Iris pigment epithelial cell (primary cell): ENCODE measurements around the gene LDOC1.
"Not testable (repeated sequence)": the region's sequence is repeated elsewhere in the genome, so short reads cannot be mapped to it uniquely, and the experiment has no call there.

Experiments used
- DNase-seq: peaks from one replicate; pipeline ENCODE4 v3.0.0-alpha.2; 2011; ENCODE audit warnings: low read depth

LDOC1 gene

DNA sequence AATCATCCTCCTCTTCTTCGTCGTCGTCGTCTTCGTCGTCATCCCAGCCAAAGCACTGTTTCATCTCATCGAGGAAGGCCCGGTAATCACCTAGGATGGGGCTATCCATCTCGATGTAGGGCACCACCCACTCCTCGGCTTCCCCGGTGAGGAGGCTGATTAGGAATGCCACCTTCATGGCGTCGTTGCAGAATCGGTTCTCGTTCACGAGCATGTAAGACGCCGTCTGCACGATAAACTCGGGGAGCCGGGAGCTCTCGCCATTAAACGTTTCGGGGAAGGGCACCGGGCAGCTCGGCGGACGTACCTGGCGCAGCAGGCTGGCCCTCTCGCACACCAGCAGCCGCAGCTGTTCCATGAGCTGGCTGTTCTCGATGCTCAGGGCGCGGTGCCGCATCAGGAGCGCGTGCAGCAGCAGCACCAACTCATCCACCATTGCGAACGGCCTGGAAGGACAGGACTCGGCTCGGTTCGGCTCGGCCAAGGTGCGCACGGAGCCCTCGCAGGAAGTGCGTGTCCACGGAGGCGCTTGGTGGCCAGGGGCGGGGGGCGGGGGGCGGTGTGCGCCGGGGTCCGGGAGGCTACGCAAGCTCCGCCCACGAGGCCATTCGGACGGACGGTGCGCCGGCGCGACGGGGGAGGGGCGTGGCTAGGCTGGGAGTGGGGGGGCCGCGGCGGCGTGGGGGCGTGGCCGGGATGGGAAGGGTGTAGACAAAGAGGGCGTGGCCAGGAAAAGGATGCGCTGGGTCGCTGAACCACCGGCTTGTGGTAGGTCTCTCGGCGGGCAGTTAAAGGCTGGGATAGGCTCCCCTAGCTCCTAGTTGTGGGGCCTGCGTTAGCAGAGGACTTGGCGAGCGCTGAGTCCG lies at the start of gene LDOC1:
Gene LDOC1, minus strand, starts transcription at position 544 of the 866 bp plus-strand sequence. Its CDS starts 108 bp downstream, at position 436.
- peak; percentile 76 for DNase-seq

DNA sequence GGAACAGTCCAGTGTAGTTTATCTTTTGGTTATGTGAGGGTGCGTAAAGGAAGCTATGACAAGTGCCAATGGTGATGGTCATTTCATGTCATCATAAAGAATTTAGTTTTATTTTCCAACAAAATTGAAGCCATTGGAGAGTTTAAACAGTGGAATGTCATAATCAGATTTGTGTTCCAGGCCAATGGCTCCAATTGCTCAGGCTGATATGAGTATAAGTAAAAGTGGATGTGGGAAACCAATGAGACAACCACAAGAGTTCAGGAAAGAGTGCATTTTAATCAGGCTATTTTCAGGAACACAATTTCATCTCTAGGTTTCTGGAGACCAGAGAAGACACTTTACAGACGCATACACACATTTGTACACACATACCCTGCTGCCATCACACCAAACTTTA lies 44.7 kb upstream of the LDOC1 start:
- DNase-seq = no peak

DNA sequence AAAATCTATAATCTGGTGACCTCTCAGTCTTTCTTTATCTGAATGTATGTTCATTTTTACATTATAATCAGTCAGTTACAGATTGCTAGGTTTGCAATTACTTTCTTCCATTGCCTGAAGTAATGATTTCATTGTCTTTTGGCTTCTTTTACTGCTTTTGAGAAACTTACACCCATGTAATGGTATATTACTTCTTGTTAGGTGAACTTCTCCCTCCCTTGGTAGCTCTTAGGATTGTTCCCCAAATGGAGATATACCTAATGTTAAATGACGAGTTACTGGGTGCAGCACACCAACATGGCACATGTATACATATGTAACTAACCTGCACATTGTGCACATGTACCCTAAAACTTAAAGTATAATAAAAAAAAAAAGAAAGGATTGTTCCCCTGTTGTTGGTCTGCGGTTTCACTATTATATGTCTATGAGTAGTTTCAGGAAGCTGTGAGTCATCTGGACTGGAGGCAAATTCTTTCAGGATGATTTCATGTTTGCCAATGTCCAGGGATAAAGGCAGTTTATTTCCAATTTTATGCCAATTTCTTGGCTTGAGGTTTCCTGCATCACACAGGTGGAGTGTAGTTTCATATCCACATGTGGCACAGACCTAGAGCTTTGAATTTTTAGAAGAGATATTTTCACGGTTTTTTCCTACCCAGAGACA lies 43.5 kb upstream of the LDOC1 start:
- peak; percentile 76 for DNase-seq

DNA sequence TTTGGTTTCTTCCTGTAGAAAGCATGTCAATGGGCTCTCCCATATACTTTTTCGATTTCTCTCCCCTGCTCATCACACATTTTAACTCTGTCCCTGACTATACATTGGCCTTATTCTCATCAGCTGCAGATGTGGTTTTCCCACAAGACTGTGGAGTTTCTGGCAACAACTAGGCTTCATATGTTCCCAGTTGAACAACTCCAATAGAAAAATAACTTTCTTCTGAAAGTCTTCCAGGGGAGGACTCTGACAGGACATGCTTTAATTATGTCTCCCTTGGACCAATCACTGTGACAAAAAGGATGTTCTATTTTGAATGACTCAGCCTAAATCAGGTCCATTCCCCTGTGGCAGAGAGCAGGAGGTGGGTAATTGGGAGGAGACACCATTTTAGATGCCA lies 37.3 kb upstream of the LDOC1 start:
- no peak for DNase-seq

DNA sequence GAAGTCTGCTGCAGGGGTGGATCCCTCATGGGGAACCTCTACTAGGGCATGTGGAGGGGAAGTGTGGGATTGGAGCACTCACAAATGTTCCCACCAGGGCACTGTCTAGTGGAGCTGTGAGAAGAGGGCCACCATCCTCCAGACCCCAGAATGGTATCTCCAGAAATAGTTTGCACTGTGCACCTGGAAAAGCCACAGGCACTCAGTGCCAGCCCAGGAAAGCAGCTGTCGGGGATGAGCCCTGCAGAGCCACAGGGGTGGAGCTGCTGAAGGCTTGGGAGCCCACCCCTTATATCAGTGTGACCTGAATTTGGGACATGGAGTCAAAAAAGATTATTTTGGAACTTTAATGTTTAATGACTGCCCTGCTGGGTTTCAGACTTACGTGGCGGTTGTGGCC lies 25.0 kb upstream of the LDOC1 start:
- no peak for DNase-seq

DNA sequence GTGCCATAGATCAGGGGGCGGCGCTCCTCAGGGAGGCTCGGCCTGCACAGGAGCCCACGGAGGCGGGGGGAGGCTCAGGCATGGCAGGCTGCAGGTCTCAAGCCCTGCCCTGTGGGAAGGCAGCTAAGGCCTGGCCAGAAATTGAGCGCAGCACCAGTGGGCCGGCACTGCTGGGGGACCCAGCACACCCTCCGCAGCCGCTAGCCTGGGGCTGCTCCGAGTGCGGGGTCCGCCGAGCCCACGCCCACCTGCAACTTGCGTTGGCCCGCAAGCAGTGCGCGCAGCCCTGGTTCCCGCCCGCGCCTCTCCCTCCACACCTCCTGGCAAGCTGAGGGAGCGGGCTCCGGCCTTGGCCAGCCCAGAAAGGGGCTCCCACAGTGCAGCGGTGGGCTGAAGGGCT lies 11.6 kb upstream of the LDOC1 start:
- DNase-seq = not testable (repeated sequence)

DNA sequence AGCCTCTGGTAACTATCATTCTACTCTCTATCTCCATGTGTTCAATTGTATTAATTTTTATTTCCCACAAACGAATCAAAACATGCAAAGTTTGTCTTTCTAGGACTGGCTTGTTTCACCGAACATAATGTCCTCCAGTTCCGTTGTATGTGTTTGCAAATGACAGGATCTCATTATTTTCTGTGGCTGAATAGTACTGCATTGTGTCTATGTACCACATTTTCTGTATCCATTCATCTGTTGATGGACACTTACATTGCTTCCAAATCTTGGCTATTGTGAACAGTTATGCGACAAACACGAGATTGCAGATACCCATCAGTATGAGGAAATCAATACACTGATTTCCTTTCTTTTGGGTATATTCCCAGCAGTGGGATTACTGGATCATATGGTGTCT lies 8.4 kb upstream of the LDOC1 start:
- DNase-seq = no peak

DNA sequence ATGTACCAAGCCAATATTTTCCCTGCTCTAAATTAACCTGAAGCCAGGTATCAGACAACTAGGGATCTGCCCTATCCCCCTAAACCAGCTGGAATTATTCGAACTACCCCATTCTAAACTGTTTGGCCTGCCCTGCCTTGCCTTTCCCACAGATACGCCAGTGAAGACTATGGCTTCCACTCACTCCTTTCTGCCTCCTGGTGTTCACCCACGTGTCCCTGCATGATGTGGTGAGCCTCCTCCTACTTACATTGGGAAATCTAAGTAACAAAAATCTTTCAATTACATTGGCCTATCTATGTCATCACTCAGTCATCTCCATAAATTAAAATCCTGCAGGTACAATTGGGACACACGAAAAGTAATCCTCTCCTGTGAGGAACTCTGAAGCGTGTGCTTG lies 6.1 kb upstream of the LDOC1 start:
- DNase-seq = no peak

DNA sequence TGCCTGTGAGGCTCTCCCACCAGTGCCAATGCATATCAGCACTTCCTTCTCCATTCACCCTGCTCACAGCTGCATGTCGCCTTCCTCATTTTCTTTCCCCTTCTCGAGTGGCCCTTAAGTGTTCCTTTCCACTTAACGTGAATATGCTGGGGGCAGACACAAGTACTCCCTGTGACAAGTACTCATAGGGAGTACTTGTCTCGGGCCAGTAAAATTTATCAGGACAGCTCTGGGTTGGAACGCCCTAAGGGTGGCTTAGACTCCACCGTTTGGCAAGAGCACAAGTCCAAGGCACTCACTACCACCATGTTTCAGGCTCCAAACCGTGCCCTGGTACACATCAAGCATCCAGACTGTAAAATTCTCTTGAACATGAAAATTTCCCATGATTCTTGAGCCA lies 3.9 kb upstream of the LDOC1 start:
- DNase-seq = no peak

DNA sequence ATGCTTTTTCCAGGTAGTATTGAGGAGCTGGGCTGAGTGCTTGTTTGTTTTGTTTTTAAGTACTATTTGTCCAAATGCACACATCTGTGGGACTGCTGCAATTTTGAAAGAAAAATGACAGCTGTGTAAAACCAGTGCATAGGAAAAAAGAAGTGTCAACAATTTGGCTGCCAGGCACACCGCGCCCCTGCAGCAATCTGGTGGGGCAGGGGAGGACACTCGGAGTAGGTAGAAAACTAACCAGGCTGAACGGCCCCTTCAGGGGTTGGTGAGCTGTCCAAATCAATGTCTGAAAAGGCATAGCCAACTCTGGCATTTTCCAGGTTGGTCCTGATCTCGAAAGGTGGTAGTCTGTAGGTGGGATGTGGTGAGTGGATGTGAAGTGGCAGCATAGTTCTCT lies 1.1 kb downstream of the LDOC1 start:
- no peak for DNase-seq

DNA sequence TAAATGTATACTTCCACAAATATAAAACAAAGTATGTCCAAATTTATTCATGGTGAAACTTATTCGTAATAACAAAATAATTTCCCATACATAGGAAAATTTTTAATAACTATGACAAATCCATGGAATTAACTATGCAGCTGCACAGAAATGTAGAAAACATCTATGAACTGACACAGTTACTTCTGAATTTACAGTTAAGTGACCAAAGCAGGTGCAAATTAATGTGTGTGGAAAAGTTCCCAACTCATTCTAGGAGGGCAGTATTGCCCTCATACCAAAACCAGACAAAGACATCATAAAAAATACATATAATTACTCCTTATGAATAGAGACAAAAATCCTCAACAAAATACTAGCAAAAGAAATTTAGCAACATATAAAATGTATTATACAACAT lies 12.5 kb downstream of the LDOC1 start:
- DNase-seq = no peak

DNA sequence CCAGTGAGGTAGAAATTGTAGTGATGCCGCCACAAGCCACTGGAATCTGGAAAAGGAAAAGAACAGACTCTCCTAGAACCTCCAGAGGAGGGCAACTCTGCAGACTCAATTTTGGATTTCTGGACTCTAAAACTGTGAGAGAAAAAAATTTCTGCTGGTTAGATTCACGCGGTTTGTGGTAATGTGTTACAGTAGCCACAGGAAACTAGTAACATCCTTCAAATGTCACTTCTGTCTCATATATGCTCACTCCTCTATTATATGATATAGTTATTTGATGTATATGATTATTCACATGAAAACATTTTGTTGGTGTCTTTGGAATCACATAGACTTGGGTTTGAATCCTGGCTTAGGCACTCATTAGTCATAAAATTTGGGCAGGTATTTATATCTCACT lies 18.8 kb downstream of the LDOC1 start:
- no peak for DNase-seq

DNA sequence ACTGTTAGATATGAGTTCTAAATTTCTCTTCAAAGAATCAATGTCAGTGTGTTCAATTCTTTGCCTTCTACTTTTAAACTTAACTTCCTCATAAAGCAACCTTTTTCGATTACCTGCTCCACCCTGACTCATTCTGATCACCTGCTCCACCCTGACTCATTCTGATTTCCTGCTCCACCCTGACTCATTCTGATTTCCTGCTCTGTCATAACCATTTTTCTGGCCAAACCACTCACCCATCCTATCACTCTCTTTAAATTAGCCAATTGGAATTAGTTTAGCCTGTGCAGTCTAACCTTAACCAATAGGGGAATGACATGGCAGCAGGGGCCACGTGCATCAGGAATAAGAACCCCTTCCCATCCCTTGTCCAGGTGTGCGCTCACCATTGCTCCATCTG lies 21.7 kb downstream of the LDOC1 start:
- not testable (repeated sequence) for DNase-seq

DNA sequence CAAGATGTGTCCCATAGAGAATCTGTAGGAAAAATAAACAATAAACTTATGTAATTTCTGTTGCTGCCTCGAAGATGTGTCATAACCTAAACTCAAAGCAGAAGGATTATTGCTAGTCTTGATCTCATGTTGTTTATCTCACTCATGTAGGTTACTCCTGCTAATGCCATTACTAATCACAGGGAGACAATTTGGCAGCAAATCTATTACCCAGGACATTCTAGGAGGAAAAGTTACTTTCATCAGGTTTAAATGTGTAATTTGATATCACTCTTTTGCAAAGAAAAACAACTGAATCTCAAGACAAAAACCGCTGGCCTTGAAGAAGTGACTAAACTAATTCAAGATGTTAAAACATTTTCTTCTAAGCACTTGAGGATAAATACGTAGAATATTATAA lies 34.0 kb downstream of the LDOC1 start:
- DNase-seq = peak; percentile 80

DNA sequence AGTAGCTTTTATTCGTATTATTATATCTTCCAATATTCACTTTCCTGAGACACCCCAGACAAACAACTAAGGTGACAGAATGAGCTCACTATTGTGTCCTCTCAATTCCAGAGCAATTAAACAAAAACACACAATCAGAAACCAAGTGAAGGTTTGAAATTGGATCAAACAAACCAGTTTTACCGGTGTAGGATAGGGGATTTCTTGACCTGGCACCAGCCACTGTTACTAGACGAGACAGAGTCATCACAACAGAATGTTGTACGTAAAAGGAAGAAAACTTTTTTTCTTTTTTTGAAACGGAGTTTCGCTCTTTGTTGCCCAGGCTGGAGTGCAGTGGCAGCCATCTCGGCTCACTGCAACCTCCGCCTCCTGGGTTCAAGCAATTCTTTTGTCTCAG lies 43.7 kb downstream of the LDOC1 start:
- no peak for DNase-seq

DNA sequence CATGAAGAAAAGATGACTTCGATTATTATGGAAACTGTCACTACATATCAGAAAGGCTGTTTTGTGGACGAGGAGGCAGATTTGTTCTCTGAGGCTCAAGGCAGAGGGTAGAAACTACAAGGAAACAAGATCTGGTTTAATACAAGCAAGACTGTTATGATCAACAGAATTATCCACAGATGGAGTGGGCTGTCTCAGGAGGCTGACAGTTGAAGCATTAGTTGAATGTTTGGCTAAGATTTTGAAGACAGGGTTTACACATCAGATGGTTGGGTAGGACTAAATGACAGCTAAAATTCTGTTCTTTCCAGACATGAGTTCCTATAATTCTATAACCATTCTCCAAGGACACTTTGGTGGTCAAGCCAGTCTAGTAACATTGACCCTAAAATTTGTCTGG lies 49.8 kb downstream of the LDOC1 start:
- no peak for DNase-seq
